Liver (tissue), 9 donors: ENCODE measurements around the gene TAAR1. TPM values are rescaled to one million over a fixed set of nuclear protein-coding genes. Genes with fewer than 3 reads are reported as not detected.

Experiments used
- DNase-seq: peaks from one replicate; pipeline ENCODE4 v3.0.0-alpha.2; 2017; ENCODE audit warnings: low spot score
- H3K27ac ChIP-seq, 2 donors: one replicate each; pipeline ENCODE4 v1.7.0; 2013; ENCODE audit warnings: inconsistent platforms in 2 of 2, low read length in 2 of 2, control low read depth in 1 of 2, low read depth in 1 of 2, mild to moderate bottlenecking in 1 of 2
- H3K27me3 ChIP-seq, 4 donors: one replicate each; pipeline versions ENCODE4 v1.6.1 to v1.7.0; 2013; ENCODE audit warnings: low read length in 3 of 4, inconsistent platforms in 1 of 4, mild to moderate bottlenecking in 1 of 4, moderate library complexity in 1 of 4; ENCODE audit not compliant: control insufficient read depth in 4 of 4, insufficient read depth in 4 of 4
- H3K36me3 ChIP-seq, 4 donors: one replicate each; pipeline versions ENCODE4 v1.6.1 to v1.7.0; 2013; ENCODE audit warnings: low read length in 3 of 4, mild to moderate bottlenecking in 3 of 4, low read depth in 1 of 4, moderate library complexity in 1 of 4; ENCODE audit not compliant: control insufficient read depth in 4 of 4, insufficient read depth in 3 of 4
- H3K4me1 ChIP-seq, 4 donors: one replicate each; pipeline versions ENCODE4 v1.6.1 to v1.7.0; 2013; ENCODE audit warnings: low read length in 3 of 4, mild to moderate bottlenecking in 3 of 4, moderate library complexity in 1 of 4; ENCODE audit not compliant: control insufficient read depth in 4 of 4, insufficient read depth in 4 of 4
- H3K4me3 ChIP-seq, 3 donors: one replicate each; pipeline versions ENCODE4 v1.6.1 to v1.7.0; 2013; ENCODE audit warnings: low read length in 3 of 3, control low read depth in 1 of 3, low read depth in 1 of 3, mild to moderate bottlenecking in 1 of 3
- H3K9ac ChIP-seq, 2 donors: one replicate each; pipeline ENCODE4 v1.7.0; 2013; ENCODE audit warnings: low read length in 2 of 2, mild to moderate bottlenecking in 2 of 2, moderate library complexity in 2 of 2, control low read depth in 1 of 2, low read depth in 1 of 2
- H3K9me3 ChIP-seq, 4 donors: one replicate each; pipeline versions ENCODE4 v1.6.1 to v1.7.0; 2013; ENCODE audit warnings: low read length in 3 of 4; ENCODE audit not compliant: control insufficient read depth in 4 of 4
- ATF3 ChIP-seq: IDR thresholded peaks from 2 replicates; pipeline ENCODE4 v1.6.1; 2016; ENCODE audit warnings: antibody characterized with exemption
- CTCF ChIP-seq: fragments of 150-350 bp; IDR thresholded peaks from 2 replicates; pipeline ENCODE4 v1.5.1; 2017; ENCODE audit warnings: improper control_type of control experiment, low read depth, low read length; ENCODE audit not compliant: missing input control
- EGR1 ChIP-seq, 2 donors: IDR thresholded peaks; 2 replicates each; pipeline ENCODE4 v1.6.1; 2016 to 2018; ENCODE audit warnings: antibody characterized with exemption in 2 of 2, low read depth in 2 of 2
- FOXA1 ChIP-seq: IDR thresholded peaks from 2 replicates; pipeline ENCODE4 v1.6.1; 2016; ENCODE audit warnings: antibody characterized with exemption
- FOXA2 ChIP-seq: IDR thresholded peaks from 2 replicates; pipeline ENCODE4 v1.6.1; 2016; ENCODE audit warnings: antibody characterized with exemption
- GABPA ChIP-seq, 2 donors: IDR thresholded peaks in 1 of 2; conservative IDR thresholded peaks in 1 of 2; 2 replicates each; pipeline ENCODE4 v1.6.1; 2016; ENCODE audit warnings: antibody characterized with exemption in 2 of 2, mild to moderate bottlenecking in 1 of 2, moderate library complexity in 1 of 2
- HNF4A ChIP-seq, 2 donors: conservative IDR thresholded peaks; 2 replicates each; pipeline ENCODE4 v1.6.1; 2016; ENCODE audit warnings: antibody characterized with exemption in 2 of 2, mild to moderate bottlenecking in 2 of 2
- HNF4G ChIP-seq: IDR thresholded peaks from 2 replicates; pipeline ENCODE4 v1.6.1; 2016; ENCODE audit warnings: antibody characterized with exemption
- JUND ChIP-seq, 2 donors: IDR thresholded peaks; 2 replicates each; pipeline ENCODE4 v1.6.1; 2016; ENCODE audit warnings: antibody characterized with exemption in 2 of 2
- MAX ChIP-seq: IDR thresholded peaks from 2 replicates; pipeline ENCODE4 v1.6.1; 2016; ENCODE audit warnings: antibody characterized with exemption
- NR2F2 ChIP-seq: IDR thresholded peaks from 2 replicates; pipeline ENCODE4 v1.6.1; 2016; ENCODE audit warnings: antibody characterized with exemption
- RAD21 ChIP-seq, 2 donors: IDR thresholded peaks; 2 replicates each; pipeline ENCODE4 v1.6.1; 2016; ENCODE audit warnings: antibody characterized with exemption in 2 of 2, mild to moderate bottlenecking in 2 of 2
- REST ChIP-seq: IDR thresholded peaks from 2 replicates; pipeline ENCODE4 v1.6.1; 2016; ENCODE audit warnings: antibody characterized with exemption, mild to moderate bottlenecking
- RXRA ChIP-seq, 2 donors: IDR thresholded peaks; 2 replicates each; pipeline ENCODE4 v1.6.1; 2017 to 2018; ENCODE audit warnings: antibody characterized with exemption in 2 of 2, mild to moderate bottlenecking in 1 of 2
- SP1 ChIP-seq: IDR thresholded peaks from 2 replicates; pipeline ENCODE4 v1.6.1; 2018; ENCODE audit warnings: antibody characterized with exemption, mild to moderate bottlenecking
- TAF1 ChIP-seq: conservative IDR thresholded peaks from 2 replicates; pipeline ENCODE4 v1.6.1; 2016; ENCODE audit warnings: antibody characterized with exemption, mild to moderate bottlenecking
- YY1 ChIP-seq: IDR thresholded peaks from 2 replicates; pipeline ENCODE4 v1.6.1; 2016; ENCODE audit warnings: antibody characterized with exemption, mild to moderate bottlenecking
- ZBTB33 ChIP-seq: IDR thresholded peaks from 2 replicates; pipeline ENCODE4 v1.6.1; 2016; ENCODE audit warnings: antibody characterized with exemption
- WGBS: extraction: QIAGEN DNeasy Blood & Tissue Kit; methylation state at CpG from one replicate; pipeline ENCODE4 v1.1.7; 2013; 5-methylcytosine and 5-hydroxymethylcytosine counted together
- polyA plus RNA-seq, 2 donors: library from polyadenylated mRNA; stranded (reverse) in 1 of 2; unstranded in 1 of 2; fragments of 200-250 nt in 1 of 2; fragments of >200 nt in 1 of 2; fragmentation: Nextera tagmentation in 1 of 2; extraction: Ambion mirVana in 1 of 2; gene quantifications; one replicate each; pipeline versions ENCODE4 v1.2.1 to v1.2.3, GENCODE V29; 2013 to 2015
- total RNA-seq, 2 donors: library from RNA; depleted of rRNA; stranded (reverse); fragments of >200 nt; gene quantifications; one replicate each; pipeline ENCODE4 v1.2.3, GENCODE V29; 2014
- donor health status: healthy.
- donor health status: healthy.
- donor health status: healthy.
- donor health status: healthy.
- donor health status: healthy.

The TAAR1 gene
- total and polyA plus RNA-seq, 4 donors: not detected

- TF ChIP-seq JUND (IDR thresholded peaks at IDR 0.05): no peak
- no peak for TF ChIP-seq MAX
- TF ChIP-seq ZBTB33: no peak
- no peak for TF ChIP-seq TAF1
- TF ChIP-seq REST: no peak
- TF ChIP-seq FOXA1: no peak
- no peak for TF ChIP-seq NR2F2
- TF ChIP-seq YY1: no peak
- TF ChIP-seq CTCF: no peak
- no peak for TF ChIP-seq EGR1 (IDR thresholded peaks at IDR 0.05; ENCODE audit: low read depth in 2 of 2)
- no peak for TF ChIP-seq RXRA (IDR thresholded peaks at IDR 0.05)
- no peak for TF ChIP-seq SP1
- TF ChIP-seq HNF4G: no peak
- TF ChIP-seq RAD21 (IDR thresholded peaks at IDR 0.05): no peak
- no peak for TF ChIP-seq GABPA (IDR thresholded peaks at IDR 0.05 in 1 of 2, conservative IDR thresholded peaks at IDR 0.05 in 1 of 2)
- TF ChIP-seq FOXA2: no peak
- TF ChIP-seq HNF4A (conservative IDR thresholded peaks at IDR 0.05): no peak
- no peak for TF ChIP-seq ATF3
- WGBS: 94% methylated on average over 1 of the region's 1 CpG
Observed at GRCh38 chr6:132650429-132650828, 8.6 kb downstream of the TAAR1 start.

More at GRCh38 chr6:132650429-132650828, 8.6 kb downstream of the TAAR1 start:
- Histone ChIP-seq H3K27ac (no peak overlapping the region), H3K4me1 (no peaks in the 10 kb centered on the region), H3K36me3 (no peaks in the 10 kb centered on the region), H3K4me3 (no peak overlapping the region), H3K9ac (no peak overlapping the region), H3K27me3 (no peaks in the 10 kb centered on the region), H3K9me3 (no peaks in the 10 kb centered on the region)
- no peak for DNase-seq
